HepG2 (cell line): ENCODE measurements around the gene PC. TPM values are rescaled to one million over a fixed set of nuclear protein-coding genes. Genes with fewer than 3 reads are reported as not detected.

ENCODE experiments used
- ATRX ChIP-seq: sonication (generic); formaldehyde crosslinking; IDR thresholded peaks from 2 replicates; pipeline ENCODE4 v1.4.0; 2020; ENCODE audit warnings: missing genetic modification reagents, borderline replicate concordance
- CC2D1A ChIP-seq: sonication (generic); formaldehyde crosslinking; IDR thresholded peaks from 2 replicates; pipeline ENCODE4 v1.8.1; 2023; ENCODE audit warnings: mild to moderate bottlenecking, missing genetic modification reagents
- EZH2 ChIP-seq: conservative IDR thresholded peaks from 2 replicates; pipeline ENCODE4 v1.6.1; 2012; ENCODE audit warnings: mild to moderate bottlenecking, low read depth, low read length, moderate library complexity
- FOXP4 ChIP-seq: sonication (generic); formaldehyde crosslinking; IDR thresholded peaks from 2 replicates; pipeline ENCODE4 v1.4.0; 2020; ENCODE audit warnings: missing genetic modification reagents
- HOXA5 ChIP-seq: sonication (generic); formaldehyde crosslinking; IDR thresholded peaks from 2 replicates; pipeline ENCODE4 v1.4.0; 2020; ENCODE audit warnings: missing genetic modification reagents
- PAF1 ChIP-seq: IDR thresholded peaks from 2 replicates; pipeline ENCODE4 v1.6.1; 2016; ENCODE audit warnings: missing genetic modification reagents, missing compliant biosample characterization
- ZHX2 ChIP-seq, 2 experiments: sonication (generic) in 1 of 2; formaldehyde crosslinking in 1 of 2; IDR thresholded peaks; 2 replicates each; pipeline versions ENCODE4 v1.6.1 to v1.9.0; 2014 to 2022; ENCODE audit warnings: antibody characterized with exemption in 1 of 2, borderline replicate concordance in 1 of 2, inconsistent platforms in 1 of 2, low read depth in 1 of 2, missing genetic modification reagents in 1 of 2
- ZKSCAN8 ChIP-seq: IDR thresholded peaks from 2 replicates; pipeline ENCODE4 v1.6.1; 2016; ENCODE audit warnings: borderline replicate concordance, missing genetic modification reagents, missing compliant biosample characterization
- ZNF337 ChIP-seq: sonication (generic); formaldehyde crosslinking; IDR thresholded peaks from 2 replicates; pipeline ENCODE4 v1.5.1; 2020; ENCODE audit warnings: missing genetic modification reagents, low read depth, mild to moderate bottlenecking, borderline replicate concordance
- ZNF44 ChIP-seq: sonication (generic); formaldehyde crosslinking; IDR thresholded peaks from 2 replicates; pipeline ENCODE4 v1.5.1; 2020; ENCODE audit warnings: mild to moderate bottlenecking, missing genetic modification reagents
- ZNF510 ChIP-seq: sonication (generic); formaldehyde crosslinking; IDR thresholded peaks from 2 replicates; pipeline ENCODE4 v1.4.0; 2020; ENCODE audit warnings: low read depth, mild to moderate bottlenecking, missing genetic modification reagents
- ZNF609 ChIP-seq: sonication (generic); formaldehyde crosslinking; IDR thresholded peaks from 2 replicates; pipeline ENCODE4 v1.4.0; 2020; ENCODE audit warnings: mild to moderate bottlenecking, missing genetic modification reagents, borderline replicate concordance
- ZNF724P ChIP-seq: sonication (generic); formaldehyde crosslinking; IDR thresholded peaks from 2 replicates; pipeline ENCODE4 v1.8.0; 2022; ENCODE audit warnings: missing genetic modification reagents, borderline replicate concordance
- ZNF879 ChIP-seq: sonication (generic); formaldehyde crosslinking; IDR thresholded peaks from 2 replicates; pipeline ENCODE4 v1.8.1; 2023; ENCODE audit warnings: missing genetic modification reagents
- polyA plus RNA-seq, 8 experiments: library from polyadenylated mRNA; depleted of rRNA in 3 of 8; stranded (reverse) in 7 of 8; unstranded in 1 of 8; fragments of >200 nt; fragmentation: Illumina TruSeq in 4 of 8; extraction: Trizol in 4 of 8; gene quantifications; 2 replicates each; pipeline versions ENCODE4 v1.2.1 to v1.2.3, GENCODE V29; 2011 to 2016; ENCODE audit warnings: low read depth in 4 of 8, missing spikeins in 1 of 8, mixed read lengths in 1 of 8; ENCODE audit not compliant: insufficient read depth in 1 of 8
- total RNA-seq, 5 experiments: library from RNA; depleted of rRNA; stranded (reverse); fragments of >200 nt; fragmentation: Illumina TruSeq; extraction: Trizol; gene quantifications; 2 replicates each; pipeline ENCODE4 v1.2.3, GENCODE V29; 2016; ENCODE audit warnings: low read depth in 1 of 5

Gene PC
- total and polyA plus RNA-seq, 2 of the 13 experiments (the other 11 are each of a cell fraction or from before 2014, with no cell fraction given): 29.0 to 39.0 TPM

GRCh38 chr11:66907751-66908630 is 50.2 kb downstream of the PC start (continued):
- TF ChIP-seq ATRX (CRISPR knock-in tag): no peak
- TF ChIP-seq CC2D1A (CRISPR knock-in tag): 0 out of 2 replicates have a peak, but pooled peaks have one; percentile 58
- no peak for TF ChIP-seq ZHX2 (IDR thresholded peaks at IDR 0.05; ENCODE audit: low read depth)
- TF ChIP-seq ZHX2 (CRISPR knock-in tag; IDR thresholded peaks at IDR 0.05; ENCODE audit: borderline replicate concordance): no peak
- no peak for TF ChIP-seq EZH2
- TF ChIP-seq ZNF44: 0 out of 2 replicates have a peak, but pooled peaks have one; percentile 46
- TF ChIP-seq FOXP4 (CRISPR knock-in tag): peak; percentile 72
- TF ChIP-seq ZNF879: no peak
- TF ChIP-seq ZNF337: no peak
- no peak; the same call in 1 of the 2 replicates for TF ChIP-seq HOXA5 (CRISPR knock-in tag)
- no peak for TF ChIP-seq ZNF510 (CRISPR knock-in tag)
- no peak for TF ChIP-seq ZKSCAN8 (CRISPR knock-in tag)
- TF ChIP-seq PAF1: no peak
- 0 out of 2 replicates have a peak, but pooled peaks have one; percentile 54 for TF ChIP-seq ZNF724P
- TF ChIP-seq ZNF609: no peak
